HG02884 (cell line): ENCODE data around the gene SART3.

Source experiments
- ATAC-seq: cut with Tn5 transposase; IDR thresholded peaks from one replicate; pipeline ENCODE4 v1.9.1; 2021; ENCODE audit warnings: mild to moderate bottlenecking, moderate library complexity; ENCODE audit not compliant: unreplicated experiment

The SART3 gene, protein sequence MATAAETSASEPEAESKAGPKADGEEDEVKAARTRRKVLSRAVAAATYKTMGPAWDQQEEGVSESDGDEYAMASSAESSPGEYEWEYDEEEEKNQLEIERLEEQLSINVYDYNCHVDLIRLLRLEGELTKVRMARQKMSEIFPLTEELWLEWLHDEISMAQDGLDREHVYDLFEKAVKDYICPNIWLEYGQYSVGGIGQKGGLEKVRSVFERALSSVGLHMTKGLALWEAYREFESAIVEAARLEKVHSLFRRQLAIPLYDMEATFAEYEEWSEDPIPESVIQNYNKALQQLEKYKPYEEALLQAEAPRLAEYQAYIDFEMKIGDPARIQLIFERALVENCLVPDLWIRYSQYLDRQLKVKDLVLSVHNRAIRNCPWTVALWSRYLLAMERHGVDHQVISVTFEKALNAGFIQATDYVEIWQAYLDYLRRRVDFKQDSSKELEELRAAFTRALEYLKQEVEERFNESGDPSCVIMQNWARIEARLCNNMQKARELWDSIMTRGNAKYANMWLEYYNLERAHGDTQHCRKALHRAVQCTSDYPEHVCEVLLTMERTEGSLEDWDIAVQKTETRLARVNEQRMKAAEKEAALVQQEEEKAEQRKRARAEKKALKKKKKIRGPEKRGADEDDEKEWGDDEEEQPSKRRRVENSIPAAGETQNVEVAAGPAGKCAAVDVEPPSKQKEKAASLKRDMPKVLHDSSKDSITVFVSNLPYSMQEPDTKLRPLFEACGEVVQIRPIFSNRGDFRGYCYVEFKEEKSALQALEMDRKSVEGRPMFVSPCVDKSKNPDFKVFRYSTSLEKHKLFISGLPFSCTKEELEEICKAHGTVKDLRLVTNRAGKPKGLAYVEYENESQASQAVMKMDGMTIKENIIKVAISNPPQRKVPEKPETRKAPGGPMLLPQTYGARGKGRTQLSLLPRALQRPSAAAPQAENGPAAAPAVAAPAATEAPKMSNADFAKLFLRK

GRCh38 chr12:108560752-108561719 lies at the start of gene SART3:
SART3 (minus strand) TSS chr12:108561173; CDS start chr12:108561154, 19 bp downstream.
- ATAC-seq: peak; percentile 36

DNA sequence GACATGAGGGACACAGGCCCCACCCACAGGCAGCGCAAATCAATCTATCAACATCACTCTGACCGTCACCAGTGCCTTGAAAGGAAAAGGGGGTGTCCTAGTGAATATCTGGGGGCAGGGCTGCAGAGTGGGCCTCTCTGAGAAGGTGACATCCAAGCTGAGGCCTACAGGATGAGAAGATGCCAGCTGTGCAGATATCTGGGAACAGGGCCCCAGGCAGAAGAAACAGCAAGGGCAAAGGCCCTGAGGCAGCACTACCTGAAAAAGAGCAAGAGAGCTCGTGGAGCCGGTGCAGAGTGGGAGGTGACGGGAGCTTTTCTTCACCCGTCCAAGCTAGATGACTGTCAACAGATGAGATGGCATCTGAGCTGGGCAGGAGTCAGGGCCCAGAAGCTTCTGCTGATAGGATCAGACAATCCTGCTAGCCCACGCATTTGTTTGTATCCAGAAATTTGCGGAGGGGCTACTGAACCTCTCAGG lies 49.4 kb upstream of the SART3 start:
- no peak for ATAC-seq

GRCh38 chr12:108609537-108610335 lies 48.8 kb upstream of the SART3 start:
- no peak for ATAC-seq

- no peak for ATAC-seq
Observed at GRCh38 chr12:108608616-108609015, 47.6 kb upstream of the SART3 start.

DNA sequence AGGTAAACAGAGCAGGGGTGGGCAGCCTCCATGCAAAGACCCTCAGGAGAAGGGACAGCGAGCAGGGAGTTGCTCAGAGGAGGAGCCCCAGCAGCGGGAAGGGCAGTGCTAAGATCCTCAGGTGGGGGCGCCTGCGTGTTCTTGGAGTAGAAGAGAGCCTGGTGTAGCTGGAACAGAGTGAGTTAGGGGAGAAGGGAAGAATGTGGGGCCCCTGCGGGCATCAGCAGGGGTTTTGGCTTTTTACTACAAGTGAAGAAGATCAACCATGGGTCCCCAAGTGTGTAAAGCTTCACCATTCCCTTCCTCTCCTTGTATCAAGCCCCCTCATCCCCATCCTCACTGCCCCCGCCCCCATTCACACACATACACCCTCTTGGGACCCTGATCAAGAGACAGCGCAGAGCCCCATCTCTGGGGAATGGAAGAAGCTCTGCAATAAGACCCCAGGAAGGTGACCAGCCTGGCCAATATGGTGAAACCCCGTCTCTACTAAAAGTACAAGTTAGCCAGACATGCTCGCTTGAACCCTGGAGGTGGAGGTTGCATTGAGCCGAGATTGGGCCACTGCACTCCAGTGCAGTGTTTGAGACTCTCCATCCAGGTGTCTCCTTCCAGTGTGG lies 47.1 kb upstream of the SART3 start:
- ATAC-seq: no peak

GRCh38 chr12:108606492-108606891 lies 45.5 kb upstream of the SART3 start:
- ATAC-seq: no peak

DNA sequence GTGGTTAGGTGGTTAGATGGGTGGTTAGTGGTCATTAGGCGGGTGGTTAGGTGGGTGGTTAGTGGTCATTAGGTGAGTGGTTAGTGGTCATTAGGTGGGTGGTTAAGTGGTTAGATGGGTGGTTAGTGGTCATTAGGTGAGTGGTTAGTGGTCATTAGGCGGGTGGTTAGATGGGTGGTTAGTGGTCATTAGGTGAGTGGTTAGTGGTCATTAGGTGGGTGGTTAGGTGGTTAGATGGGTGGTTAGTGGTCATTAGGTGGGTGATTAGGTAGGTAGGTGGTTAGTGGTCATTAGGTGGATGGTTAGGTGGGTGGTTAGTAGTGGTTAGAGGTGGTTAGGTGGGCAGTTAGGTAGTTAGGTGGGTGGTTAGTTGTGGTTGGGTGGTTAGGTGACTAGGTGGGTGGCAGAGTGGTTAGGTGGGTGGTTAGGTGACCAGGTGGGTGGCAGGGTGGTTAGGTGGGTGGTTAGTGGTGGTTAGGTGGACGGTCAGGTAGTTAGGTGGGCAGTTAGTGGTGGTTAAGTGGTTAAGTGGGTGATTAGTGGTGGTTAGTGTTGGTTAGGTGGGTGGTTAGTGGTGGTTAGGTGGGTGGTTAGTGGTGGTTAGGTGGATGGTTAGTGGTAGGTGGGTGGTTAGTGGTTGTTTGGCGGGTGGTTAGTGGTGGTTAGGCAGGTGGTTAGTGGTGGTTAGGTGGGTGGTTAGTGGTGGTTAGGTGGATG lies 44.9 kb upstream of the SART3 start:
- ATAC-seq: no peak

- no peak for ATAC-seq
Observed at GRCh38 chr12:108605000-108605689, 44.2 kb upstream of the SART3 start.

DNA sequence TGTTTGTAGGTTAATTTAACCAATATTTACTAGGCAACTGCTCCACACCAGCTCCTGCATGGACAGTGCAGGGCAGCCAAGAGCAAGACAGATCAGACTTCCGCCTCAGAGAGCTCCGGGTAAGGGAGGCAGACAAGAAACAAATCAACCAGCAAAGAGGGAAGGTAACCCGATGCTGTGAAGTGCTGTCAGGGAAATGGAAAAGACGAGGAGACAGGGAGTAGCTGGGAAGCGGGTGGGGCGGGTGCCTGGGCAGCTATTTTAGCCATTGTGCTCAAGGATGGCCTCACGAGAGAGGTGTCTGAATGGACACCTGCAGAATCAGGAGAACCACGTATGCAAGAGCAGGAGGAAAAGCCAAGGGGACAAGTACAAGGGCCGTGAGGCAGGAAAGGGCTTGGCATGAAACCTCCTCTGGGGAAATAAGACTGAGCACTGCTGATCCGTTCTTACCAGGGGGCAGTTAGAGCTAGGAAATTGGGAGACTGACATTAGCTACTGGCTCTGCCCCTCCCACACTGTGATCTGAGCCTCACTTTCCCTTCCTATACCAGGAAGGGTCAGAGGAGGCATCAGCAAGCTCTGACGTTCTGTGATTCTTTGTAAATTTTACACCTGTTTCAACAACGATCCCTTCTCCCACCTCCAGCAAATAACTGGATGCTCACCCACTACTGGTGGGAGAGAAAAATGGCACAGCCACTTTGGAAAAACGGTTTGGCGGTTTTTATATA lies 43.4 kb upstream of the SART3 start:
- ATAC-seq: no peak

DNA sequence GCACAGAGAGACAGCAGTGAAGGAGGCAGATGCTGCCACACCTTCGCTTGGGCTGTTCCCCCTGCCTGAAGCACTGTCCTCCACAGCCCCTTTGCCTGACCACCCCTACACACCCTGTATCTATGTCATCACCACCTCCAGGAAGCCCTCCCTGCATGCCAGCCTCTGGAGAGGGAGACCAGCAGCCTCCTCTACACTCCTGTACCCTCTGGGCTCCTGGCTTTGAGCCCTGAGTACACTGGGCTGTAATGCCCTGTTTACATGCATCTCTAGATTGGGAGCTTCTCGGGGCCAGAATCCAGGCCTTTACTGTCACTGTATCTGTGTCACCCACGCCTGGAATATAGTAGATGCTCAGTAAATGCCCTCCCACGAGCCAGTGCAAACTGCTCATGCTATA lies 42.8 kb upstream of the SART3 start:
- no peak for ATAC-seq

DNA sequence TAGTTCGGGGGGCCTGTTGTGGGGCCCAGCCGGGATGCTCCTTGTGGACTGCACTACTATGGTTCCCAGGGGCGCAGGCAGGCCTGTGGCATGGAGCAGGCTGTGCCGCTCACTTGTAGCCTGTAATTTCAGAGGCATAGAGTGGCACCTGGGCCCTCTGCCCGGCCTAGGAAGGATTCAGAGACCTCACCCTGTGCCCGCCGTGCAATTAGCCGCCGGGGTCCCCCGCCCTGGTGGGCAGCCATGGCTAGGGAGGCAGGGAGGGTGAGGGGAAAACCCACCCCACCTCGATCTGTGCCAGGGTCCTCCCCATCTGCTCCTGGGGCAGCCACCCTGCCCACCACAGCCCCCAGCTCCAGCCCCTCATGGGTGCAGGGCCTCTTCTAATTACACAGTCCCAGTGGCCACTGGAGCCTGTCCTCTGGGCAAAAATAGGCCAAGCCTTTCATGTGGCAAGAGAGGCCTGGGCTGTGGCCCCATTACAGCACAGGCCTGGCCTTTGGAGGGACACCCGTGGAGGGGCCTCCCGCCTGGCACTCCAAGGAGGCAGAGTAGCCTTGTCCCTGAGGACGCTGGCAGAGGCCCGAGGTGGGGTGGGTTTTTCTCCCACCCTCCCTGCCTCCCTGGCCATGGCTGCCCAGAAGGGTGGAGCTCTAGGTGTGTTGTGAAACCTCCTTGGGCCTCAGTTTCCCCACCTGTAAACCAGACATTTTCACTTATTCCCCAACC lies 42.2 kb upstream of the SART3 start:
- no peak for ATAC-seq

- no peak for ATAC-seq
Observed at GRCh38 chr12:108602209-108602705, 41.3 kb upstream of the SART3 start.

- no peak for ATAC-seq
Observed at GRCh38 chr12:108600702-108601007, 39.7 kb upstream of the SART3 start.

GRCh38 chr12:108599948-108600701 lies 39.2 kb upstream of the SART3 start:
- no peak for ATAC-seq

DNA sequence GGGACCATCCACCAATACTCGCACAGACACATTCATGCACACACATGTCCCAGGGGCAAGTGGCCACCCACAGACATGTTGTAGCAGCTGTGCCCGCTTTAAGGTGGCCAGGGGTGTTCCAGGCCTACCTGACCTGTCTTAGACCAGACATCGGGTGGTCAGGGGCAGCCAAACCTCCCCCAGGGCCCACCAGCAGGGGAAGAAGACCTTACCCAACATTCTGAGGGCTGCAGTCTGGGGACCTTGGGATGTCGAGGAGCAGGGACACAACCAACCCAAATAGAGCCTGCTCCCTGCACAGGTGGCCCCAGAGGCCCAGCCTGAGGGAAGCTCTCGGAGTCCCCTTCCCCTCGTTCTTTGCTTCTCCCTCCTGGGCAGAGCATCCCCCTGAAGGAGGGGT lies 38.6 kb upstream of the SART3 start:
- ATAC-seq: no peak
